Left cardiac atrium (tissue), 4 donors: ENCODE data around the gene ZC3H10. TPM values are rescaled to one million over a fixed set of nuclear protein-coding genes. Genes with fewer than 3 reads are reported as not detected.
"Not testable (repeated sequence)": the region's sequence is repeated elsewhere in the genome, so short reads cannot be mapped to it uniquely, and the experiment has no call there.

Experiments
- ATAC-seq, 2 donors: fragments of 200-7000 bp; cut with Tn5 transposase; one replicate each; pipeline ENCODE4 v1.9.1; 2020; ENCODE audit warnings: mild to moderate bottlenecking in 2 of 2, moderate library complexity in 2 of 2
- DNase-seq: peaks from one replicate; pipeline ENCODE4 v3.0.0-alpha.2; 2020
- intact Hi-C, 2 donors: fragments of 100-400 bp; cut with DNase I; formaldehyde crosslinking; loops; one replicate each; pipeline versions ENCODE4 v1.14.1 to v1.15.1; 2022 to 2023
- long read RNA-seq: library from polyadenylated mRNA; unstranded; transcript quantifications from one replicate; pipeline ENCODE4 v2.0.0, GENCODE V29; 2021
- total RNA-seq, 2 donors: library from RNA; stranded (reverse); fragmentation: NEBNext Ultra II Directional; extraction: Animal tissue kit (Norgen Biotek cat#: 25700); gene quantifications; one replicate each; pipeline ENCODE4 v1.2.1, GENCODE V29; 2021
- donor health status: DM: no; HTN: yes; CAD: no.
- donor health status: DM: no; HTN: yes; CAD: no; lungs with severe emphysema.
- donor health status: DM: yes; HTN: yes; CAD: no.
- donor health status: Dilated cardiomyopathy.

ZC3H10 gene
- total RNA-seq = 1 to 10 TPM; 6.6 to 7.6 TPM
- long read RNA-seq, full-length matches to known transcripts = 8 of 8 reads
- long read RNA-seq, partial matches to known transcripts = 0 of 8 reads
- long read RNA-seq, other reads (novel, unspliced or antisense) = 0 of 8 reads

- intact Hi-C loops = loop anchor here in 1 of 2 donors (2.0 to 5.0 kb wide), 2 partner anchors 39 to 71 kb away; partner anchors contain the start of genes MYL6 and SMARCC2
- ATAC-seq (peak; percentile 84 to 87), DNase-seq (peak; percentile 98)
These were observed at the start of gene ZC3H10 for GRCh38 chr12:56117778-56118687. ZC3H10 (plus strand) TSS chr12:56118266; CDS start chr12:56120563, 2,297 bp downstream.

GRCh38 chr12:56071648-56072047, 46.4 kb upstream of the ZC3H10 start:
- DNase-seq = no peak
- no peak for ATAC-seq
- intact Hi-C loops = no loop called here

GRCh38 chr12:56074396-56074795, 43.7 kb upstream of the ZC3H10 start:
- ATAC-seq = no peak
- intact Hi-C loops = no loop called here
- no peak for DNase-seq

GRCh38 chr12:56077966-56078365, 40.1 kb upstream of the ZC3H10 start:
- DNase-seq, intact Hi-C loops, ATAC-seq: not testable (repeated sequence)

- intact Hi-C loops = no loop called here
- DNase-seq = no peak
These were observed 39.6 kb upstream of the ZC3H10 start for GRCh38 chr12:56078427-56078826.

GRCh38 chr12:56078931-56079722, 38.9 kb upstream of the ZC3H10 start:
- ATAC-seq (peak; percentile 90 to 91), DNase-seq (peak; percentile 90)
- intact Hi-C loops = no loop called here

More at GRCh38 chr12:56078427-56078826, 39.6 kb upstream of the ZC3H10 start:
- ATAC-seq = no peak

- DNase-seq (peak; percentile 79), ATAC-seq (peak; percentile 85 to 96)
- intact Hi-C loops = no loop called here
These were observed 38.1 kb upstream of the ZC3H10 start, which contains the start of gene ERBB3 for GRCh38 chr12:56079723-56080555. ERBB3 (plus strand) TSS chr12:56080165; CDS start chr12:56080301, 136 bp downstream.

GRCh38 chr12:56080556-56081138, 37.4 kb upstream of the ZC3H10 start:
- intact Hi-C loops = no loop called here
- no peak for DNase-seq
- no peak for ATAC-seq

GRCh38 chr12:56081393-56082347, 36.4 kb upstream of the ZC3H10 start:
- DNase-seq (no peak), ATAC-seq (no peak)
- intact Hi-C loops = no loop called here

GRCh38 chr12:56082382-56082781, 35.7 kb upstream of the ZC3H10 start:
- DNase-seq = no peak
- no peak for ATAC-seq
- intact Hi-C loops = no loop called here

GRCh38 chr12:56082967-56083366, 35.1 kb upstream of the ZC3H10 start:
- ATAC-seq = no peak
- intact Hi-C loops = no loop called here

GRCh38 chr12:56084958-56085543, 33.0 kb upstream of the ZC3H10 start:
- no peak for DNase-seq
- ATAC-seq = no peak
- intact Hi-C loops = no loop called here

More at GRCh38 chr12:56082967-56083366, 35.1 kb upstream of the ZC3H10 start:
- no peak for DNase-seq

- intact Hi-C loops = no loop called here
- ATAC-seq = no peak
- DNase-seq = no peak
These were observed 32.0 kb upstream of the ZC3H10 start for GRCh38 chr12:56086096-56086495.

- DNase-seq = no peak
- intact Hi-C loops = no loop called here
- no peak for ATAC-seq
These were observed 31.5 kb upstream of the ZC3H10 start for GRCh38 chr12:56086608-56087007.

GRCh38 chr12:56087220-56087619, 30.8 kb upstream of the ZC3H10 start:
- ATAC-seq = peak; percentile 95 to 98
- intact Hi-C loops = no loop called here
- peak; percentile 75 for DNase-seq

- ATAC-seq (no peak), DNase-seq (no peak)
- intact Hi-C loops = loop anchor here in 1 of 2 donors (10.0 kb wide), 1 partner anchor 103 kb away; the partner anchor contains the start of gene SUOX
These were observed 20.3 kb upstream of the ZC3H10 start for GRCh38 chr12:56097738-56098137.

GRCh38 chr12:56098592-56098991, 19.5 kb upstream of the ZC3H10 start:
- intact Hi-C loops = loop anchor here in 1 of 2 donors (10.0 kb wide), 1 partner anchor 104 kb away; the partner anchor contains the start of gene SUOX
- DNase-seq = no peak
- ATAC-seq = no peak
